IMR-90 (cell line): ENCODE results near the gene UBA52. TPM values are rescaled to one million over a fixed set of nuclear protein-coding genes. Genes with fewer than 3 reads are reported as not detected.

Source experiments
- ATAC-seq: fragments of 200-7000 bp; cut with Tn5 transposase; 2 replicates; pipeline ENCODE4 v1.9.1; 2020; ENCODE audit warnings: low read depth, mild to moderate bottlenecking, moderate library complexity
- BruUV-seq: library from RNA; stranded (reverse); fragments of 400-500 nt; replicated peaks from 2 replicates; lab custom pipeline; 2021; lab: Mats Ljungman, UMichigan
- CTCF ChIA-PET: fragments of 300-600 bp; formaldehyde crosslinking; extraction: SDS; loops from one replicate; lab custom pipeline; 2021; ENCODE audit warnings: antibody characterized with exemption; lab: Yijun Ruan, JAX
- POLR2A ChIA-PET: fragments of 300-600 bp; sonication (Branson Sonifier 250); formaldehyde crosslinking; loops from one replicate; lab custom pipeline; 2022; ENCODE audit warnings: antibody characterized with exemption; ENCODE audit not compliant: unreplicated experiment; lab: Charles Lee
- DNase-seq: peaks from one replicate; pipeline ENCODE4 v3.0.0; 2013
- H2AFZ ChIP-seq: replicated peaks from 2 replicates; pipeline ENCODE3; 2013; ENCODE audit warnings: low read length, mild to moderate bottlenecking; ENCODE audit not compliant: poor library complexity
- H2AK5ac ChIP-seq: 2 replicates; pipeline ENCODE4 v1.6.1; 2013; ENCODE audit warnings: low read depth, low read length, inconsistent platforms
- H2AK9ac ChIP-seq: replicated peaks from 2 replicates; pipeline ENCODE3; 2013; ENCODE audit warnings: mild to moderate bottlenecking, low read depth, low read length, moderate library complexity; ENCODE audit not compliant: poor library complexity
- H2BK120ac ChIP-seq: 2 replicates; pipeline ENCODE4 v1.6.1; 2013; ENCODE audit warnings: low read depth, low read length, inconsistent platforms
- H2BK15ac ChIP-seq: 3 replicates; pipeline ENCODE4 v1.6.1; 2013; ENCODE audit warnings: low read depth, low read length, inconsistent platforms
- H2BK20ac ChIP-seq: 2 replicates; pipeline ENCODE4 v1.6.1; 2013; ENCODE audit warnings: low read depth, mild to moderate bottlenecking, inconsistent platforms, low read length, moderate library complexity
- H2BK5ac ChIP-seq: 2 replicates; pipeline ENCODE4 v1.6.1; 2013; ENCODE audit warnings: mild to moderate bottlenecking, low read depth, low read length, inconsistent platforms; ENCODE audit not compliant: poor library complexity, severe bottlenecking
- H3K14ac ChIP-seq: replicated peaks from 2 replicates; pipeline ENCODE4 v1.6.1; 2013; ENCODE audit warnings: low read depth, low read length, inconsistent platforms
- H3K18ac ChIP-seq: 2 replicates; pipeline ENCODE4 v1.6.1; 2013; ENCODE audit warnings: low read depth, low read length, control low read depth
- H3K23ac ChIP-seq: 2 replicates; pipeline ENCODE4 v1.6.1; 2013; ENCODE audit warnings: low read depth, low read length, inconsistent platforms
- H3K27ac ChIP-seq: 2 replicates; pipeline ENCODE4 v1.5.1; 2013; ENCODE audit warnings: mild to moderate bottlenecking, control low read depth, low read length; ENCODE audit not compliant: insufficient read depth
- H3K27me3 ChIP-seq: 2 replicates; pipeline ENCODE4 v1.6.1; 2013; ENCODE audit warnings: low read length; ENCODE audit not compliant: control insufficient read depth, insufficient read depth
- H3K36me3 ChIP-seq: 2 replicates; pipeline ENCODE4 v1.6.1; 2013; ENCODE audit warnings: low read length, mixed read lengths; ENCODE audit not compliant: control insufficient read depth, insufficient read depth
- H3K4ac ChIP-seq: 2 replicates; pipeline ENCODE4 v1.6.1; 2013; ENCODE audit warnings: low read depth, low read length, inconsistent platforms
- H3K4me1 ChIP-seq: 2 replicates; pipeline ENCODE4 v1.6.1; 2013; ENCODE audit warnings: low read length, mixed read lengths; ENCODE audit not compliant: control insufficient read depth, insufficient read depth
- H3K4me2 ChIP-seq: 2 replicates; pipeline ENCODE4 v1.6.1; 2013; ENCODE audit warnings: low read depth, mild to moderate bottlenecking, control low read depth, low read length, moderate library complexity
- H3K4me3 ChIP-seq: 2 replicates; pipeline ENCODE4 v1.5.1; 2013; ENCODE audit warnings: low read depth, mild to moderate bottlenecking, control low read depth, low read length, moderate library complexity; ENCODE audit not compliant: insufficient read depth
- H3K56ac ChIP-seq: 2 replicates; pipeline ENCODE4 v1.6.1; 2013; ENCODE audit warnings: low read length, inconsistent platforms; ENCODE audit not compliant: insufficient read depth; ENCODE audit errors: extremely low read depth
- H3K79me1 ChIP-seq, 2 experiments: 2 replicates each; pipeline ENCODE4 v1.6.1; 2013; ENCODE audit warnings: low read length in 2 of 2, inconsistent platforms in 1 of 2, low read depth in 1 of 2
- H3K9ac ChIP-seq: 2 replicates; pipeline ENCODE4 v1.6.1; 2013; ENCODE audit warnings: low read depth, low read length, control low read depth
- H3K9me1 ChIP-seq: 2 replicates; pipeline ENCODE4 v1.6.1; 2013; ENCODE audit warnings: low read length, inconsistent platforms; ENCODE audit not compliant: insufficient read depth
- H3K9me3 ChIP-seq: 2 replicates; pipeline ENCODE4 v1.6.1; 2013; ENCODE audit warnings: low read length; ENCODE audit not compliant: control insufficient read depth, insufficient read depth
- H4K20me1 ChIP-seq: 2 replicates; pipeline ENCODE4 v1.6.1; 2013; ENCODE audit warnings: low read length, inconsistent platforms; ENCODE audit not compliant: insufficient read depth
- H4K5ac ChIP-seq: 2 replicates; pipeline ENCODE4 v1.6.1; 2013; ENCODE audit warnings: mild to moderate bottlenecking, low read depth, low read length, control low read depth
- H4K8ac ChIP-seq, 2 experiments: 2 replicates each; pipeline ENCODE4 v1.6.1; 2013; ENCODE audit warnings: low read depth in 2 of 2, low read length in 2 of 2, control low read depth in 1 of 2, inconsistent platforms in 1 of 2
- H4K91ac ChIP-seq: 2 replicates; pipeline ENCODE4 v1.6.1; 2013; ENCODE audit warnings: low read depth, low read length, inconsistent platforms; ENCODE audit not compliant: insufficient read depth
- BHLHE40 ChIP-seq: fragments of 150-350 bp; IDR thresholded peaks from 2 replicates; pipeline ENCODE4 v1.6.1; 2016; ENCODE audit warnings: mild to moderate bottlenecking, low read depth, low read length
- CEBPB ChIP-seq: IDR thresholded peaks from 2 replicates; pipeline ENCODE4 v1.6.1; 2012; ENCODE audit warnings: low read depth, low read length, improper control_type of control experiment
- CHD1 ChIP-seq: IDR thresholded peaks from 2 replicates; pipeline ENCODE4 v1.6.1; 2012; ENCODE audit warnings: low read depth, low read length, improper control_type of control experiment
- CTCF ChIP-seq: conservative IDR thresholded peaks from 2 replicates; pipeline ENCODE4 v1.5.1; 2012; ENCODE audit warnings: mild to moderate bottlenecking, low read depth, low read length, improper control_type of control experiment
- ELK1 ChIP-seq: fragments of 150-350 bp; IDR thresholded peaks from 2 replicates; pipeline ENCODE4 v1.6.1; 2016; ENCODE audit warnings: low read depth, mild to moderate bottlenecking, low read length, moderate library complexity, borderline replicate concordance
- FOS ChIP-seq: fragments of 150-350 bp; IDR thresholded peaks from 2 replicates; pipeline ENCODE4 v1.6.1; 2016; ENCODE audit warnings: low read depth, low read length
- NFE2L2 ChIP-seq: fragments of 150-350 bp; IDR thresholded peaks from 2 replicates; pipeline ENCODE4 v1.6.1; 2016; ENCODE audit warnings: low read depth, mild to moderate bottlenecking, low read length
- RAD21 ChIP-seq: IDR thresholded peaks from 2 replicates; pipeline ENCODE4 v1.6.1; 2012; ENCODE audit warnings: low read length, improper control_type of control experiment
- RCOR1 ChIP-seq: IDR thresholded peaks from 2 replicates; pipeline ENCODE4 v1.6.1; 2012; ENCODE audit warnings: mild to moderate bottlenecking, low read length, improper control_type of control experiment; ENCODE audit not compliant: insufficient replicate concordance
- RFX5 ChIP-seq: IDR thresholded peaks from 2 replicates; pipeline ENCODE4 v1.8.0; 2012; ENCODE audit warnings: low read depth, mild to moderate bottlenecking, low read length, moderate library complexity
- SMC3 ChIP-seq: fragments of 150-350 bp; IDR thresholded peaks from 2 replicates; pipeline ENCODE4 v1.6.1; 2016; ENCODE audit warnings: low read depth, mild to moderate bottlenecking, antibody characterized with exemption, low read length, moderate library complexity
- WGBS, 2 experiments: methylation state at CpG; one replicate each; pipeline versions ENCODE4 v1.1.5 to v1.1.7; 2013; ENCODE audit warnings: missing lambda C conversion rate in 2 of 2; ENCODE audit not compliant: insufficient read length in 1 of 2; ENCODE audit errors: extremely low coverage in 2 of 2; 5-methylcytosine and 5-hydroxymethylcytosine counted together
- dilution Hi-C: fragments of 300-500 bp; cut with HindIII; formaldehyde crosslinking; loops from one replicate; pipeline ENCODE4 v1.14.3; 2018; ENCODE audit warnings: low sequenced_read_pairs; ENCODE audit not compliant: unreplicated experiment
- in situ Hi-C: fragments of 300-500 bp; cut with MboI; formaldehyde crosslinking; loops from 3 replicates; pipeline ENCODE4 v1.14.3; 2019; ENCODE audit warnings: low sequenced_read_pairs, inconsistent platforms, mixed read lengths
- intact Hi-C: fragments of 100-400 bp; cut with micrococcal nuclease; formaldehyde crosslinking; loops from 2 replicates; pipeline ENCODE4 v1.10.0; 2022
- polyA plus RNA-seq, 3 experiments: library from polyadenylated mRNA; depleted of rRNA; stranded (reverse); fragments of >200 nt; gene quantifications; 2 replicates each; pipeline ENCODE4 v1.2.3, GENCODE V29; 2012; ENCODE audit warnings: low replicate concordance in 1 of 3
- total RNA-seq: library from RNA; depleted of rRNA; stranded (reverse); fragments of >200 nt; gene quantifications from 2 replicates; pipeline ENCODE4 v1.2.3, GENCODE V29; 2012

UBA52 gene
- total and polyA plus RNA-seq, 2 of the 4 experiments (the other 2 are of a cell fraction), result 1,030 to 3,008 TPM

- TF ChIP-seq CTCF (no peak), SMC3 (no peak), FOS (no peak)
Measured at GRCh38 chr19:18558202-18558555, 13.5 kb upstream of the UBA52 start (continued).

GRCh38 chr19:18558604-18559003 lies 13.1 kb upstream of the UBA52 start:
- H3K4me3 ChIP-seq, result peak overlapping the region; percentile 76
- peak overlapping the region; percentile 83 for H3K56ac ChIP-seq
- no peak for DNase-seq
- 0 out of 2 replicates have a peak, but pooled peaks cover 2% of the 10 kb centered on the region for H3K4me1 ChIP-seq
- no TSS peak for BruUV-seq
- peak overlapping the region; percentile 90 for H3K14ac ChIP-seq
- peak overlapping the region; percentile 81 for H3K9ac ChIP-seq
- peaks cover 12% of the 10 kb centered on the region for H3K36me3 ChIP-seq
- H4K5ac ChIP-seq, result no peak overlapping the region
- H4K8ac ChIP-seq, result peak overlapping the region; percentile 85 to 97
- H2BK20ac ChIP-seq, result no peak overlapping the region
- CTCF ChIA-PET, result interaction anchor here (0.7 to 1.1 kb wide), 2 partner anchors 39 to 118 kb away, joined by 3 to 4 read pairs; no protein-coding TSS in a partner anchor
- H2BK15ac ChIP-seq, result no peak overlapping the region
- H3K27ac ChIP-seq, result peak overlapping the region; percentile 65; the same call in 1 of the 2 replicates
- H3K4me2 ChIP-seq, result peak overlapping the region; percentile 80
- in situ Hi-C loops (no loop called here), dilution Hi-C loops (no loop called here), intact Hi-C loops (loop anchor here (5.0 kb wide), 1 partner anchor 106 kb away; no protein-coding TSS in a partner anchor)
- 0 out of 2 replicates have a peak, but pooled peaks cover 2% of the 10 kb centered on the region for H3K9me1 ChIP-seq
- no peak overlapping the region for H2BK120ac ChIP-seq
- no peak for ATAC-seq
- H3K4ac ChIP-seq, result peak overlapping the region; percentile 91
- H3K18ac ChIP-seq, result no peak overlapping the region
- WGBS, 2 experiments, result no CpG with 5 or more reads among the region's 3 CpGs
- peak overlapping the region; percentile 100 for H2AK9ac ChIP-seq
- no peak overlapping the region for H2BK5ac ChIP-seq
- no peaks in the 10 kb centered on the region for H4K20me1 ChIP-seq
- POLR2A ChIA-PET, result interaction anchor here (0.6 to 0.8 kb wide), 3 partner anchors 18 to 982 kb away, joined by 3 to 4 read pairs (median 3); no protein-coding TSS in a partner anchor
- peak overlapping the region; percentile 90; the same call in 1 of the 2 replicates for H3K23ac ChIP-seq
- H2AFZ ChIP-seq, result no peak overlapping the region
- peak overlapping the region; percentile 90 for H2AK5ac ChIP-seq
- H3K79me1 ChIP-seq, result peaks cover 18 to 39% of the 10 kb centered on the region in 2 experiments
- H4K91ac ChIP-seq, result peak overlapping the region; percentile 88
- H3K27me3 ChIP-seq, result no peaks in the 10 kb centered on the region
- H3K9me3 ChIP-seq, result no peaks in the 10 kb centered on the region
- TF ChIP-seq CEBPB, result no peak
- no peak for TF ChIP-seq CHD1
- no peak for TF ChIP-seq BHLHE40
- no peak for TF ChIP-seq RAD21
- no peak for TF ChIP-seq FOS
- TF ChIP-seq SMC3, result no peak
- TF ChIP-seq CTCF, result no peak
- no peak for TF ChIP-seq RFX5
- no peak for TF ChIP-seq RCOR1
- TF ChIP-seq ELK1, result no peak
- TF ChIP-seq NFE2L2, result no peak
